HG03432 (cell line): Measurements from ENCODE around the gene IPCEF1.
A peak's percentile ranks its signal among the peaks of the same experiment; 100 is the strongest.

Experiments
- ATAC-seq: cut with Tn5 transposase; IDR thresholded peaks from one replicate; pipeline ENCODE4 v1.9.1; 2021; ENCODE audit warnings: mild to moderate bottlenecking, moderate library complexity; ENCODE audit not compliant: unreplicated experiment

IPCEF1 gene

GRCh38 chr6:154356690-154357089 is at the start of gene IPCEF1:
Gene IPCEF1 (minus strand): TSS chr6:154356803. CDS start chr6:154265947, 90,856 bp downstream.
- ATAC-seq, result peak; percentile 20

- ATAC-seq, result no peak
Measured at GRCh38 chr6:154406301-154406700, 49.7 kb upstream of the IPCEF1 start.

- ATAC-seq, result no peak
Measured at GRCh38 chr6:154404791-154405400, 48.3 kb upstream of the IPCEF1 start.

GRCh38 chr6:154403788-154404187 is 47.2 kb upstream of the IPCEF1 start:
- no peak for ATAC-seq

GRCh38 chr6:154402081-154402780 is 45.6 kb upstream of the IPCEF1 start:
- ATAC-seq, result no peak

GRCh38 chr6:154399097-154399496 is 42.5 kb upstream of the IPCEF1 start:
- no peak for ATAC-seq

GRCh38 chr6:154397491-154398195 is 41.0 kb upstream of the IPCEF1 start:
- ATAC-seq, result no peak

GRCh38 chr6:154395878-154396277 is 39.3 kb upstream of the IPCEF1 start:
- ATAC-seq, result no peak

- no peak for ATAC-seq
Measured at GRCh38 chr6:154395316-154395715, 38.7 kb upstream of the IPCEF1 start.

GRCh38 chr6:154394571-154394970 is 38.0 kb upstream of the IPCEF1 start:
- no peak for ATAC-seq

- ATAC-seq, result peak; percentile 46
Measured at GRCh38 chr6:154390034-154390433, 33.4 kb upstream of the IPCEF1 start.

- ATAC-seq, result no peak
Measured at GRCh38 chr6:154388803-154389202, 32.2 kb upstream of the IPCEF1 start.

GRCh38 chr6:154386848-154387717 is 30.5 kb upstream of the IPCEF1 start:
- ATAC-seq, result no peak

- ATAC-seq, result no peak
Measured at GRCh38 chr6:154384191-154384590, 27.6 kb upstream of the IPCEF1 start.

- no peak for ATAC-seq
Measured at GRCh38 chr6:154383273-154383672, 26.7 kb upstream of the IPCEF1 start.

GRCh38 chr6:154382740-154383139 is 26.1 kb upstream of the IPCEF1 start:
- no peak for ATAC-seq

- no peak for ATAC-seq
Measured at GRCh38 chr6:154381548-154381947, 24.9 kb upstream of the IPCEF1 start.

- ATAC-seq, result no peak
Measured at GRCh38 chr6:154380741-154381140, 24.1 kb upstream of the IPCEF1 start.

- no peak for ATAC-seq
Measured at GRCh38 chr6:154379585-154379984, 23.0 kb upstream of the IPCEF1 start.

- ATAC-seq, result no peak
Measured at GRCh38 chr6:154378518-154378917, 21.9 kb upstream of the IPCEF1 start.

- ATAC-seq, result no peak
Measured at GRCh38 chr6:154377726-154378125, 21.1 kb upstream of the IPCEF1 start.
